K562 (cell line): ENCODE measurements around the gene ALDH8A1. TPM values are rescaled to one million over a fixed set of nuclear protein-coding genes. Genes with fewer than 3 reads are reported as not detected.

Experiments
- ATAC-seq: fragments of 200-7000 bp; cut with Tn5 transposase; 3 replicates; pipeline ENCODE4 v1.9.1; 2020; ENCODE audit warnings: moderate library complexity
- BruUV-seq: library from RNA; stranded (reverse); fragments of 400-500 nt; replicated peaks from 2 replicates; lab custom pipeline; 2021; lab: Mats Ljungman, UMichigan
- CTCF ChIA-PET: fragments of 300-600 bp; formaldehyde crosslinking; extraction: SDS; loops from one replicate; lab custom pipeline; 2021; ENCODE audit warnings: low intra/inter-chr PET ratio; lab: Yijun Ruan, JAX
- POLR2A ChIA-PET: fragments of 300-600, 350-650 bp; sonication (Branson Sonifier 250); formaldehyde crosslinking; extraction: SDS; loops from one replicate; lab custom pipeline; 2021; ENCODE audit warnings: antibody characterized with exemption, inconsistent platforms; lab: Yijun Ruan, JAX
- DNase-seq, 4 experiments: peaks; one replicate each; pipeline versions ENCODE4 v3.0.0 to v3.0.0-alpha.2; 2011 to 2018; ENCODE audit warnings: low spot score in 3 of 4, mixed read lengths in 3 of 4; ENCODE audit errors: extremely low read depth in 1 of 4
- FAIRE-seq: peaks from 2 replicates; lab custom pipeline; 2011; peaks lifted over from hg19 to GRCh38; lab: Jason Lieb, UNC
- H2AFZ ChIP-seq: 2 replicates; pipeline ENCODE4 v1.6.0; 2011; ENCODE audit warnings: low read depth, low read length, control low read depth, inconsistent platforms
- H3K27ac ChIP-seq: fragments of 200-600 bp; 3 replicates; pipeline ENCODE4 v1.8.0; 2011; ENCODE audit warnings: low read depth, mild to moderate bottlenecking, control low read depth, inconsistent platforms, low read length, moderate library complexity, mixed read lengths; ENCODE audit errors: extremely low read depth
- H3K27me3 ChIP-seq, 2 experiments: fragments of 300-600 bp in 1 of 2; 2 replicates in 1 of 2; 3 replicates in 1 of 2; pipeline versions ENCODE4 v1.6.0 to v1.8.0; 2011; ENCODE audit warnings: inconsistent platforms in 2 of 2, low read length in 2 of 2, mild to moderate bottlenecking in 1 of 2, mixed read lengths in 1 of 2, moderate library complexity in 1 of 2; ENCODE audit not compliant: control insufficient read depth in 2 of 2, insufficient read depth in 2 of 2
- H3K36me3 ChIP-seq: fragments of 300-600 bp; 3 replicates; pipeline ENCODE4 v1.8.0; 2011; ENCODE audit warnings: mild to moderate bottlenecking, low read length, inconsistent platforms; ENCODE audit not compliant: control insufficient read depth, insufficient read depth
- H3K4me1 ChIP-seq, 2 experiments: fragments of 200-600 bp in 1 of 2; replicated peaks in 1 of 2; 2 replicates in 1 of 2; 3 replicates in 1 of 2; pipeline versions ENCODE4 v1.5.1 to v1.8.0; 2011; ENCODE audit warnings: inconsistent platforms in 2 of 2, low read length in 2 of 2, mild to moderate bottlenecking in 1 of 2, mixed read lengths in 1 of 2, moderate library complexity in 1 of 2; ENCODE audit not compliant: control insufficient read depth in 2 of 2, insufficient read depth in 2 of 2
- H3K4me2 ChIP-seq: 2 replicates; pipeline ENCODE4 v1.6.1; 2011; ENCODE audit warnings: low read length, control low read depth, inconsistent platforms, mixed read lengths; ENCODE audit not compliant: insufficient read depth
- H3K4me3 ChIP-seq: fragments of 200-600 bp; sonication (generic), shearing (Covaris generic); 2 replicates; pipeline ENCODE4 v1.5.1; 2016; ENCODE audit warnings: control low read depth, inconsistent platforms
- H3K79me2 ChIP-seq: fragments of 200-600 bp; 3 replicates; pipeline ENCODE4 v1.8.0; 2011; ENCODE audit warnings: low read length, inconsistent platforms; ENCODE audit not compliant: control insufficient read depth, insufficient read depth
- H3K9ac ChIP-seq, 2 experiments: 2 replicates each; pipeline versions ENCODE4 v1.6.0 to v1.6.1; 2011; ENCODE audit warnings: low read depth in 2 of 2, low read length in 2 of 2, control low read depth in 1 of 2, inconsistent platforms in 1 of 2, mild to moderate bottlenecking in 1 of 2, mixed read lengths in 1 of 2; ENCODE audit not compliant: insufficient read depth in 1 of 2
- H3K9me1 ChIP-seq: one replicate; pipeline ENCODE4 v1.6.0; 2011; ENCODE audit warnings: inconsistent platforms, mild to moderate bottlenecking, low read length, moderate library complexity; ENCODE audit not compliant: control insufficient read depth, insufficient read depth
- H3K9me3 ChIP-seq: replicated peaks from 2 replicates; pipeline ENCODE4 v1.5.1; 2011; ENCODE audit warnings: low read depth, low read length, inconsistent platforms; ENCODE audit not compliant: control insufficient read depth, insufficient read depth
- H4K20me1 ChIP-seq: replicated peaks from 2 replicates; pipeline ENCODE4 v1.6.1; 2011; ENCODE audit warnings: low read length, inconsistent platforms, mixed read lengths; ENCODE audit not compliant: control insufficient read depth, insufficient read depth
- ELF2 ChIP-seq: fragments of 250-450 bp; sonication (Bioruptor Pico); IDR thresholded peaks from 2 replicates; pipeline ENCODE4 v1.5.0; 2021; ENCODE audit warnings: mild to moderate bottlenecking
- HMBOX1 ChIP-seq: sonication (generic); IDR thresholded peaks from 2 replicates; pipeline ENCODE4 v1.6.1; 2016
- PKNOX1 ChIP-seq: fragments of 450-650 bp; IDR thresholded peaks from 2 replicates; pipeline ENCODE4 v1.6.1; 2016
- WGBS: fragments of 100-300 bp; shearing (Covaris generic); methylation state at CpG from one replicate; pipeline ENCODE4 v1.1.6; 2016; ENCODE audit warnings: low coverage, mixed read lengths; ENCODE audit not compliant: insufficient coverage; ENCODE audit errors: missing lambda C conversion rate; 5-methylcytosine and 5-hydroxymethylcytosine counted together
- in situ Hi-C: fragments of 300-500 bp; cut with MboI; formaldehyde crosslinking; loops from 4 replicates; pipeline ENCODE4 v1.15.0; 2018; ENCODE audit warnings: inconsistent platforms, mixed read lengths
- intact Hi-C: fragments of 100-400 bp; cut with micrococcal nuclease; formaldehyde crosslinking; loops from 2 replicates; pipeline ENCODE4 v1.14.2; 2022
- polyA plus RNA-seq, 8 experiments: library from polyadenylated mRNA; depleted of rRNA in 4 of 8; stranded (reverse) in 5 of 8; unstranded in 3 of 8; fragments of >200 nt; fragmentation: Nextera tagmentation in 2 of 8; fragmentation: Illumina TruSeq in 1 of 8; extraction: Ambion mirVana in 2 of 8; extraction: Trizol in 1 of 8; gene quantifications; 2 replicates each; pipeline versions ENCODE4 v1.2.1 to v1.2.3, GENCODE V29; 2011 to 2014; ENCODE audit warnings: inconsistent platforms in 1 of 8, missing spikeins in 1 of 8
- total RNA-seq, 7 experiments: library from RNA; depleted of rRNA in 6 of 7; stranded (reverse); fragments of >200 nt in 6 of 7; fragmentation: Illumina TruSeq in 2 of 7; extraction: Trizol in 2 of 7; gene quantifications; 2 replicates each; pipeline versions ENCODE4 v1.2.1 to v1.2.3, GENCODE V29; 2011 to 2021; ENCODE audit warnings: low replicate concordance in 1 of 7

The ALDH8A1 gene
- total and polyA plus RNA-seq, 9 of the 15 experiments (the other 6 are each of a cell fraction or from before 2014, with no cell fraction given): 0.03 to 0.18 (median 0.04) TPM; not detected in 2

GRCh38 chr6:134982161-134982560, 32.3 kb upstream of the ALDH8A1 start:
- CTCF ChIA-PET: no interaction called here
- Histone ChIP-seq H3K4me3 (no peak overlapping the region), H3K9ac (no peak overlapping the region; a peak in 1 of 4 replicates), H3K4me2 (no peak overlapping the region), H3K27ac (peak overlapping the region; percentile 66; the same call in 1 of the 3 replicates), H3K9me1 (no peaks in the 10 kb centered on the region), H3K36me3 (peaks cover 74% of the 10 kb centered on the region), H3K79me2 (peaks cover 5% of the 10 kb centered on the region; the same call in 1 of the 3 replicates), H3K27me3 (no peaks in the 10 kb centered on the region), H2AFZ (no peak overlapping the region), H3K9me3 (no peaks in the 10 kb centered on the region), H3K4me1 (peaks cover 0 to 20% of the 10 kb centered on the region in 2 experiments; a peak in 3 of 5 replicates), H4K20me1 (no peaks in the 10 kb centered on the region)
- intact Hi-C loops (no loop called here), in situ Hi-C loops (no loop called here)
- POLR2A ChIA-PET: no interaction called here
- FAIRE-seq (no peak), ATAC-seq (no peak), DNase-seq (no peak)
- no TSS peak for BruUV-seq
- TF ChIP-seq HMBOX1 (0 out of 2 replicates have a peak, but pooled peaks have one; percentile 30), ELF2 (no peak), PKNOX1 (no peak)
- 56% methylated on average over 3 of the region's 3 CpGs for WGBS
